GM23338 (cell line): ENCODE results near the gene RCBTB1. TPM values are rescaled to one million over a fixed set of nuclear protein-coding genes. Genes with fewer than 3 reads are reported as not detected.

Experiments used
- ATAC-seq: fragments of 200-7000 bp; cut with Tn5 transposase; 3 replicates; pipeline ENCODE4 v1.9.1; 2020
- DNase-seq: peaks from one replicate; pipeline ENCODE4 v3.0.0-alpha.2; 2015; ENCODE audit warnings: low spot score
- H2AFZ ChIP-seq: fragments of 200-600 bp; sonication (generic); 2 replicates; pipeline ENCODE4 v1.8.0; 2016; ENCODE audit warnings: antibody characterized with exemption, mild to moderate bottlenecking, moderate library complexity
- H3F3A ChIP-seq: fragments of 200-600 bp; sonication (generic); replicated peaks from 2 replicates; pipeline ENCODE4 v1.8.0; 2017; ENCODE audit warnings: antibody characterized with exemption, mixed run types, low read depth
- H3K27ac ChIP-seq: fragments of 200-600 bp; sonication (generic); 2 replicates; pipeline ENCODE4 v1.6.1; 2016; ENCODE audit warnings: low read depth
- H3K27me3 ChIP-seq: fragments of 200-600 bp; sonication (generic); 2 replicates; pipeline ENCODE4 v1.8.0; 2016; ENCODE audit warnings: mild to moderate bottlenecking, mixed run types, moderate library complexity; ENCODE audit not compliant: insufficient read depth
- H3K36me3 ChIP-seq: fragments of 200-600 bp; sonication (generic); 2 replicates; pipeline ENCODE4 v1.8.0; 2016; ENCODE audit warnings: mild to moderate bottlenecking; ENCODE audit not compliant: insufficient read depth
- H3K4me1 ChIP-seq: fragments of 200-600 bp; sonication (generic); 2 replicates; pipeline ENCODE4 v1.8.0; 2016; ENCODE audit warnings: mild to moderate bottlenecking, moderate library complexity; ENCODE audit not compliant: insufficient read depth
- H3K4me2 ChIP-seq: fragments of 200-600 bp; sonication (generic); 2 replicates; pipeline ENCODE4 v1.7.1; 2017; ENCODE audit warnings: mixed run types
- H3K4me3 ChIP-seq: fragments of 200-600 bp; sonication (generic); 2 replicates; pipeline ENCODE4 v1.6.1; 2016; ENCODE audit warnings: mixed run types
- H3K79me2 ChIP-seq: fragments of 200-600 bp; sonication (generic); replicated peaks from 2 replicates; pipeline ENCODE4 v1.8.0; 2017; ENCODE audit warnings: mild to moderate bottlenecking; ENCODE audit not compliant: insufficient read depth
- H3K9me2 ChIP-seq: fragments of 200-600 bp; sonication (generic); 2 replicates; pipeline ENCODE4 v1.8.0; 2017; ENCODE audit not compliant: insufficient read depth
- H4K20me1 ChIP-seq: fragments of 200-600 bp; sonication (generic); replicated peaks from 2 replicates; pipeline ENCODE4 v1.8.0; 2017; ENCODE audit warnings: mild to moderate bottlenecking; ENCODE audit not compliant: insufficient read depth
- H3K27ac Mint-ChIP-seq: 2 replicates; pipeline ENCODE4 v1.8.0; 2020; ENCODE audit warnings: inconsistent platforms, mild to moderate bottlenecking, moderate library complexity, mixed read lengths
- H3K27me3 Mint-ChIP-seq: 3 replicates; pipeline ENCODE4 v1.8.0; 2022; ENCODE audit warnings: low read depth, mild to moderate bottlenecking, moderate library complexity, mixed read lengths, inconsistent platforms; ENCODE audit not compliant: insufficient read depth, poor library complexity
- H3K36me3 Mint-ChIP-seq: 3 replicates; pipeline ENCODE4 v1.8.0; 2021; ENCODE audit warnings: low read depth, mild to moderate bottlenecking, inconsistent platforms, moderate library complexity, mixed read lengths
- H3K4me1 Mint-ChIP-seq: 3 replicates; pipeline ENCODE4 v1.8.0; 2020; ENCODE audit warnings: mild to moderate bottlenecking, inconsistent platforms, mixed read lengths
- H3K4me3 Mint-ChIP-seq: 3 replicates; pipeline ENCODE4 v1.8.0; 2021; ENCODE audit warnings: moderate library complexity, mild to moderate bottlenecking, inconsistent platforms, mixed read lengths
- H3K9me3 Mint-ChIP-seq: 3 replicates; pipeline ENCODE4 v1.8.0; 2020; ENCODE audit warnings: moderate library complexity, mild to moderate bottlenecking, inconsistent platforms, mixed read lengths
- CTCF ChIP-seq, 2 experiments: fragments of 200-600 bp in 1 of 2; sonication (generic) in 1 of 2; conservative IDR thresholded peaks; 2 replicates each; pipeline versions ENCODE4 v1.5.1 to v1.6.1; 2016 to 2017; ENCODE audit warnings: antibody characterized with exemption in 2 of 2, low read depth in 2 of 2, mild to moderate bottlenecking in 2 of 2, moderate library complexity in 1 of 2
- ETS1 ChIP-seq: IDR thresholded peaks from 2 replicates; pipeline ENCODE4 v1.6.1; 2016; ENCODE audit warnings: antibody characterized with exemption
- EZH2 ChIP-seq: fragments of 200-600 bp; sonication (generic); IDR thresholded peaks from one replicate; pipeline ENCODE4 v1.8.0; 2017; ENCODE audit warnings: antibody characterized with exemption, mild to moderate bottlenecking, low read depth; ENCODE audit not compliant: unreplicated experiment
- JUNB ChIP-seq: IDR thresholded peaks from one replicate; pipeline ENCODE4 v1.6.1; 2016; ENCODE audit warnings: antibody characterized with exemption; ENCODE audit not compliant: unreplicated experiment
- NANOG ChIP-seq: IDR thresholded peaks from 2 replicates; pipeline ENCODE4 v1.6.1; 2016; ENCODE audit warnings: antibody characterized with exemption, borderline replicate concordance
- POLR2AphosphoS5 ChIP-seq: IDR thresholded peaks from 2 replicates; pipeline ENCODE4 v1.6.1; 2016; ENCODE audit warnings: antibody characterized with exemption, low read depth
- REST ChIP-seq: IDR thresholded peaks from one replicate; pipeline ENCODE4 v1.6.1; 2018; ENCODE audit warnings: antibody characterized with exemption; ENCODE audit not compliant: unreplicated experiment
- STAT1 ChIP-seq: IDR thresholded peaks from one replicate; pipeline ENCODE4 v1.6.1; 2016; ENCODE audit warnings: antibody characterized with exemption; ENCODE audit not compliant: unreplicated experiment
- ZNF114 ChIP-seq: fragments of 250-450 bp; sonication (Bioruptor Pico); IDR thresholded peaks from 2 replicates; pipeline ENCODE4 v1.5.0; 2020; ENCODE audit warnings: mild to moderate bottlenecking, moderate library complexity
- polyA plus RNA-seq: library from polyadenylated mRNA; unstranded; fragments of >200 nt; fragmentation: Nextera tagmentation; extraction: Ambion mirVana; gene quantifications from 2 replicates; pipeline ENCODE4 v1.2.1, GENCODE V29; 2016
- total RNA-seq: library from RNA; depleted of rRNA; stranded (reverse); fragments of >200 nt; shearing (Covaris generic); gene quantifications from 2 replicates; pipeline ENCODE4 v1.2.3, GENCODE V29; 2014
- TF ChIP-seq, protein P1 (sequence below): fragments of 250-450 bp; sonication (Bioruptor Pico); IDR thresholded peaks from 2 replicates; pipeline ENCODE4 v1.5.0; 2020; ENCODE audit warnings: mild to moderate bottlenecking, moderate library complexity

The RCBTB1 gene
- total and polyA plus RNA-seq, 2 experiments from 2014 or later = 10.8 to 33.5 TPM

- no peaks in the 10 kb centered on the region for H3K79me2 ChIP-seq
- no peaks in the 10 kb centered on the region for H3K9me3 Mint-ChIP-seq
- H3F3A ChIP-seq = no peaks in the 10 kb centered on the region
- no peak for ATAC-seq
- no peak overlapping the region for H3K4me2 ChIP-seq
- no peak for TF ChIP-seq ZNF114 (CRISPR knock-in tag)
- TF ChIP-seq REST = no peak
- TF ChIP-seq STAT1 = no peak
- H3K27me3 ChIP-seq = no peaks in the 10 kb centered on the region
- H3K27ac ChIP-seq = no peak overlapping the region
- no peaks in the 10 kb centered on the region for H3K4me1 ChIP-seq
- H4K20me1 ChIP-seq = no peaks in the 10 kb centered on the region
- no peaks in the 10 kb centered on the region for H3K27me3 Mint-ChIP-seq
- no peak overlapping the region for H2AFZ ChIP-seq
- H3K36me3 Mint-ChIP-seq = peaks cover 7% of the 10 kb centered on the region; the same call in 1 of the 3 replicates
- H3K4me1 Mint-ChIP-seq = no peaks in the 10 kb centered on the region
- no peak overlapping the region for H3K27ac Mint-ChIP-seq
- H3K36me3 ChIP-seq = no peaks in the 10 kb centered on the region
- no peak for DNase-seq
- H3K9me2 ChIP-seq = no peaks in the 10 kb centered on the region
- H3K4me3 ChIP-seq = no peak overlapping the region
- H3K4me3 Mint-ChIP-seq = no peak overlapping the region
These were observed 54.9 kb downstream of the RCBTB1 start for GRCh38 chr13:49530457-49530856.

- Histone ChIP-seq H3K27me3 (no peaks in the 10 kb centered on the region), H4K20me1 (no peaks in the 10 kb centered on the region), H3F3A (no peaks in the 10 kb centered on the region), H3K27ac (no peak overlapping the region), H3K4me2 (no peak overlapping the region), H3K9me2 (no peaks in the 10 kb centered on the region), H3K4me3 (no peak overlapping the region), H3K36me3 (no peaks in the 10 kb centered on the region), H3K4me1 (no peaks in the 10 kb centered on the region), H3K79me2 (no peaks in the 10 kb centered on the region), H2AFZ (no peak overlapping the region)
- DNase-seq (no peak), ATAC-seq (no peak)
- Mint-ChIP-seq H3K4me3 (no peak overlapping the region), H3K9me3 (no peaks in the 10 kb centered on the region), H3K4me1 (no peaks in the 10 kb centered on the region), H3K36me3 (peaks cover 3% of the 10 kb centered on the region; the same call in 1 of the 3 replicates), H3K27me3 (peaks cover 1% of the 10 kb centered on the region), H3K27ac (no peak overlapping the region)
- TF ChIP-seq, protein P1, sequence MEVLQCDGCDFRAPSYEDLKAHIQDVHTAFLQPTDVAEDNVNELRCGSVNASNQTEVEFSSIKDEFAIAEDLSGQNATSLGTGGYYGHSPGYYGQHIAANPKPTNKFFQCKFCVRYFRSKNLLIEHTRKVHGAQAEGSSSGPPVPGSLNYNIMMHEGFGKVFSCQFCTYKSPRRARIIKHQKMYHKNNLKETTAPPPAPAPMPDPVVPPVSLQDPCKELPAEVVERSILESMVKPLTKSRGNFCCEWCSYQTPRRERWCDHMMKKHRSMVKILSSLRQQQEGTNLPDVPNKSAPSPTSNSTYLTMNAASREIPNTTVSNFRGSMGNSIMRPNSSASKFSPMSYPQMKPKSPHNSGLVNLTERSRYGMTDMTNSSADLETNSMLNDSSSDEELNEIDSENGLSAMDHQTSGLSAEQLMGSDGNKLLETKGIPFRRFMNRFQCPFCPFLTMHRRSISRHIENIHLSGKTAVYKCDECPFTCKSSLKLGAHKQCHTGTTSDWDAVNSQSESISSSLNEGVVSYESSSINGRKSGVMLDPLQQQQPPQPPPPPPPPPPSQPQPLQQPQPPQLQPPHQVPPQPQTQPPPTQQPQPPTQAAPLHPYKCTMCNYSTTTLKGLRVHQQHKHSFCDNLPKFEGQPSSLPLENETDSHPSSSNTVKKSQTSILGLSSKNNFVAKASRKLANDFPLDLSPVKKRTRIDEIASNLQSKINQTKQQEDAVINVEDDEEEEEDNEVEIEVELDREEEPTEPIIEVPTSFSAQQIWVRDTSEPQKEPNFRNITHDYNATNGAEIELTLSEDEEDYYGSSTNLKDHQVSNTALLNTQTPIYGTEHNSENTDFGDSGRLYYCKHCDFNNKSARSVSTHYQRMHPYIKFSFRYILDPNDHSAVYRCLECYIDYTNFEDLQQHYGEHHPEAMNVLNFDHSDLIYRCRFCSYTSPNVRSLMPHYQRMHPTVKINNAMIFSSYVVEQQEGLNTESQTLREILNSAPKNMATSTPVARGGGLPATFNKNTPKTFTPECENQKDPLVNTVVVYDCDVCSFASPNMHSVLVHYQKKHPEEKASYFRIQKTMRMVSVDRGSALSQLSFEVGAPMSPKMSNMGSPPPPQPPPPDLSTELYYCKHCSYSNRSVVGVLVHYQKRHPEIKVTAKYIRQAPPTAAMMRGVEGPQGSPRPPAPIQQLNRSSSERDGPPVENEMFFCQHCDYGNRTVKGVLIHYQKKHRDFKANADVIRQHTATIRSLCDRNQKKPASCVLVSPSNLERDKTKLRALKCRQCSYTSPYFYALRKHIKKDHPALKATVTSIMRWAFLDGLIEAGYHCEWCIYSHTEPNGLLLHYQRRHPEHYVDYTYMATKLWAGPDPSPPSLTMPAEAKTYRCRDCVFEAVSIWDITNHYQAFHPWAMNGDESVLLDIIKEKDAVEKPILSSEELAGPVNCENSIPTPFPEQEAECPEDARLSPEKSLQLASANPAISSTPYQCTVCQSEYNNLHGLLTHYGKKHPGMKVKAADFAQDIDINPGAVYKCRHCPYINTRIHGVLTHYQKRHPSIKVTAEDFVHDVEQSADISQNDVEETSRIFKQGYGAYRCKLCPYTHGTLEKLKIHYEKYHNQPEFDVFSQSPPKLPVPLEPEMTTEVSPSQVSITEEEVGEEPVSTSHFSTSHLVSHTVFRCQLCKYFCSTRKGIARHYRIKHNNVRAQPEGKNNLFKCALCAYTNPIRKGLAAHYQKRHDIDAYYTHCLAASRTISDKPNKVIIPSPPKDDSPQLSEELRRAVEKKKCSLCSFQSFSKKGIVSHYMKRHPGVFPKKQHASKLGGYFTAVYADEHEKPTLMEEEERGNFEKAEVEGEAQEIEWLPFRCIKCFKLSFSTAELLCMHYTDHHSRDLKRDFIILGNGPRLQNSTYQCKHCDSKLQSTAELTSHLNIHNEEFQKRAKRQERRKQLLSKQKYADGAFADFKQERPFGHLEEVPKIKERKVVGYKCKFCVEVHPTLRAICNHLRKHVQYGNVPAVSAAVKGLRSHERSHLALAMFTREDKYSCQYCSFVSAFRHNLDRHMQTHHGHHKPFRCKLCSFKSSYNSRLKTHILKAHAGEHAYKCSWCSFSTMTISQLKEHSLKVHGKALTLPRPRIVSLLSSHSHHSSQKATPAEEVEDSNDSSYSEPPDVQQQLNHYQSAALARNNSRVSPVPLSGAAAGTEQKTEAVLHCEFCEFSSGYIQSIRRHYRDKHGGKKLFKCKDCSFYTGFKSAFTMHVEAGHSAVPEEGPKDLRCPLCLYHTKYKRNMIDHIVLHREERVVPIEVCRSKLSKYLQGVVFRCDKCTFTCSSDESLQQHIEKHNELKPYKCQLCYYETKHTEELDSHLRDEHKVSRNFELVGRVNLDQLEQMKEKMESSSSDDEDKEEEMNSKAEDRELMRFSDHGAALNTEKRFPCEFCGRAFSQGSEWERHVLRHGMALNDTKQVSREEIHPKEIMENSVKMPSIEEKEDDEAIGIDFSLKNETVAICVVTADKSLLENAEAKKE (CRISPR knock-in tag) = no peak
- TF ChIP-seq POLR2AphosphoS5 (no peak), EZH2 (no peak), CTCF (conservative IDR thresholded peaks at IDR 0.05; ENCODE audit: low read depth in 2 of 2) (no peak), STAT1 (no peak), ETS1 (no peak), JUNB (no peak), NANOG (no peak)
These were observed 57.2 kb downstream of the RCBTB1 start for GRCh38 chr13:49528161-49528560.
